Omental fat pad (tissue), 4 donors: ENCODE measurements around the gene NFIA. TPM values are rescaled to one million over a fixed set of nuclear protein-coding genes. Genes with fewer than 3 reads are reported as not detected.

Source experiments
- ATAC-seq: fragments of 150-250 bp; one replicate; pipeline ENCODE4 v1.9.1; 2016; ENCODE audit warnings: mild to moderate bottlenecking, moderate library complexity; ENCODE audit not compliant: low FRiP score
- DNase-seq: peaks from one replicate; pipeline ENCODE4 v3.0.0-alpha.2; 2019; ENCODE audit warnings: low spot score
- total RNA-seq, 4 donors: library from RNA; depleted of rRNA; stranded (reverse); fragments of >200 nt; gene quantifications; one replicate each; pipeline ENCODE4 v1.1.0, GENCODE V29; 2016
- TF ChIP-seq, protein P1 (sequence below), 3 donors: fragments of 450-650 bp; IDR thresholded peaks; one replicate each; pipeline ENCODE4 v1.5.1; 2016 to 2017; ENCODE audit warnings: antibody characterized with exemption in 3 of 3, mild to moderate bottlenecking in 3 of 3, moderate library complexity in 2 of 3

NFIA gene
- total RNA-seq, 4 donors from 2014 or later = 61.1 to 159 (median 77.5) TPM

DNA sequence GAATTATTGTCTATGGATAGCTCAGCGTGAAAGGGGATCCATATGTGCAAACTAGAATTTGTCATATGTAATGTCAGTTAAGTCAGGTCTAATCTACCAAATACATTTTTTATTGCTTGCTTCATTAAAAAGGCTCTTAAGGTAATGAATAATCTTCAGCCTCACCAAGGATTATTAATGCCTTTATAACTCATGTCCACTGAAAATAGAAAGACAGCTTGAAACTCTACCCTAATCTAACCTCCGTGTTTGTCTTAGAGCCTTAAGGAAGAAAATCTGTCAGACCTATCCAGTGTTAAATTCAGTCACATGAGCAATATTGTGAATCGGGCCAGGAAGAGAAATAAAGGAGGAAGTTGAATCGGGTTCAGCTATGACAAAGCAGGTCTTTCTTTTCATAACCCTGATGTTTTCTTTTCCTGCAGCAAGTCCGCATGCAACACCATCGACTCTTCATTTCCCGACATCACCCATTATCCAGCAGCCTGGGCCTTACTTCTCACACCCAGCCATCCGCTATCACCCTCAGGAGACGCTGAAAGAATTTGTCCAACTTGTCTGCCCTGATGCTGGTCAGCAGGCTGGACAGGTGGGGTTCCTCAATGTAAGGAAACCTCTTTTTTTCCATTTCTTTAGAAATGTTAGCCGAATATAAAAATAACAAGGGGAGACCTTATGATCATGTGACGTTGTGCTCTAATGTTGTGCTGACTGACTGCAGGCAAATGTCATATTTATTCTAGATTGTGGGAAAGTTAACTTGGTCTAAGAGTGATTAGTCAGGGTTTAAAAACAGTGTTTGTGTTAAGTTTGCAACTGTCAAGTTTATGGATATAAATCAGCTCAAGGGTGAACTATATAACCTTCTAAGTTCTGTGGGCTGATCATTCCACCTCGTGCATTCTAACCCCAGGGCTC, 321.6 kb downstream of the NFIA start:
- no peak for DNase-seq
- ATAC-seq = no peak
- TF ChIP-seq, protein P1, sequence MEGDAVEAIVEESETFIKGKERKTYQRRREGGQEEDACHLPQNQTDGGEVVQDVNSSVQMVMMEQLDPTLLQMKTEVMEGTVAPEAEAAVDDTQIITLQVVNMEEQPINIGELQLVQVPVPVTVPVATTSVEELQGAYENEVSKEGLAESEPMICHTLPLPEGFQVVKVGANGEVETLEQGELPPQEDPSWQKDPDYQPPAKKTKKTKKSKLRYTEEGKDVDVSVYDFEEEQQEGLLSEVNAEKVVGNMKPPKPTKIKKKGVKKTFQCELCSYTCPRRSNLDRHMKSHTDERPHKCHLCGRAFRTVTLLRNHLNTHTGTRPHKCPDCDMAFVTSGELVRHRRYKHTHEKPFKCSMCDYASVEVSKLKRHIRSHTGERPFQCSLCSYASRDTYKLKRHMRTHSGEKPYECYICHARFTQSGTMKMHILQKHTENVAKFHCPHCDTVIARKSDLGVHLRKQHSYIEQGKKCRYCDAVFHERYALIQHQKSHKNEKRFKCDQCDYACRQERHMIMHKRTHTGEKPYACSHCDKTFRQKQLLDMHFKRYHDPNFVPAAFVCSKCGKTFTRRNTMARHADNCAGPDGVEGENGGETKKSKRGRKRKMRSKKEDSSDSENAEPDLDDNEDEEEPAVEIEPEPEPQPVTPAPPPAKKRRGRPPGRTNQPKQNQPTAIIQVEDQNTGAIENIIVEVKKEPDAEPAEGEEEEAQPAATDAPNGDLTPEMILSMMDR (IDR thresholded peaks at IDR 0.05) = no peak

DNA sequence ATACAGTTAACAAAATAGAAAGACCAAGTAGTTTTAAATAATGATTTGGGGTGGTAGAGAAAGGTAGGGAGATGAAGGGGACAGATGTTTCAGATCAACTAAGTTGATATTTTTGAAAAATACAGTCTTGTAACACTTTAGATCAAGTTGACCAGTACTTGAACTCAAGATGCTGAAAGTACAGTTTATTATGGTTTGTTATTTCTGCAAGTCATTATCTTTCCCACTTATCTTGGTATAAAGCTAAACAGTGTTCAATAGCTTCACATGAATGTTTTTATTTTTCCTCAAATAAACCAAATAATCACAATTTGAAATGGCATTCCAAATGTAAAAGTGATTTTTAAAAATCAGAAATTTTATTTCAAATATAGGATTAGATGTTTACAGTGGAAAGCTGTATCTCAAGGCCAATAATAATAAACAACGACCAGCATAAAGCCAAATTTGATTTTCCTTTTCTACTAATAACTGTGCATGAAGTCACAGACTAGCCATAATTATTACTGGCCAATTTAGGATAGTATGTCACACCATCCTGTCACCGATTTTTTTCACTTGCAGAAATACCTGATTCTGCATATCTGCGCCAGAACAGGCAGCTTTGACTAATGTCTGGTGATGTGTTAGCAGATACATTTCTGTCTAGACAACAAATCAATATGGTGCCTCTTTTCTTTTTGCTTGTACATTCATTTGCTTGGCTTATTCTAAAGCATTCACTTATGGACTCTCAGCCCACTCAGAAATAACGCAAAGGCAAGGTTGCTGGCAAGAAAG, 322.4 kb downstream of the NFIA start:
- TF ChIP-seq, protein P1 (IDR thresholded peaks at IDR 0.05) = no peak
- ATAC-seq = no peak
- DNase-seq = no peak

DNA sequence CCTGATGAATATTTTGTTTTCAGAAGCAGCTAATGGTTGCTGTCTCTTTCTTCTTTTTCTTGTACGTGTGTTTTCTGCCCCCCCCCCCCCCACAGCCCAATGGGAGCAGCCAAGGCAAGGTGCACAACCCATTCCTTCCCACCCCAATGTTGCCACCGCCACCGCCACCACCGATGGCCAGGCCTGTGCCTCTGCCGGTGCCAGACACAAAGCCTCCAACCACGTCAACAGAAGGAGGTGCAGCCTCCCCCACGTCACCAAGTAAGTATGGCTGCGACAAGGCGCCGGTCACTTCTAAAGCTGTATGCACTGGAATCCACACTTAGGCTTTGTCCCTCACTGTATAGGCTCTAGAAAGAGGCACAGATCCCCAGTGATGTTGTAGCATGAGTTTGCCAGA, 324.1 kb downstream of the NFIA start:
- ATAC-seq (no peak), DNase-seq (no peak)
- TF ChIP-seq, protein P1 (IDR thresholded peaks at IDR 0.05) = no peak

DNA sequence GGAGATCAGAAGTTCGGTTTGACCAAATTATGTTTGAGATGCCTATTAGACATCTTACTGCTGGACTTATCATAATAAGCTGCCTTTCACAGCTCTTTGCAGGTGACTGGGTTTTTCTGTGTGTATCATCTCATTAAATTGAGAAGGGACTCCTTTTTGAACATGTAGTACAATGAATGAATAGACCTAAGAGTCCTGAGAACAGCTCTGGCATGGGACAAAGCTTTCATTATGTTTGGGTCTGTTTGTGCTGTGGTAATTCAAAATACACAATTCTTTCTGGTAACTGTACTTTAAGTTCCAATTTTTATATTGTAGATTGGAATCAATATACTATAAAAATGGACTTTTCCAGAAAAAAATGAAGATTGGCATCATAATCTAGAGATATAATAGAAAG, 330.2 kb downstream of the NFIA start:
- no peak for ATAC-seq
- no peak for DNase-seq
- TF ChIP-seq, protein P1 (IDR thresholded peaks at IDR 0.05) = no peak

DNA sequence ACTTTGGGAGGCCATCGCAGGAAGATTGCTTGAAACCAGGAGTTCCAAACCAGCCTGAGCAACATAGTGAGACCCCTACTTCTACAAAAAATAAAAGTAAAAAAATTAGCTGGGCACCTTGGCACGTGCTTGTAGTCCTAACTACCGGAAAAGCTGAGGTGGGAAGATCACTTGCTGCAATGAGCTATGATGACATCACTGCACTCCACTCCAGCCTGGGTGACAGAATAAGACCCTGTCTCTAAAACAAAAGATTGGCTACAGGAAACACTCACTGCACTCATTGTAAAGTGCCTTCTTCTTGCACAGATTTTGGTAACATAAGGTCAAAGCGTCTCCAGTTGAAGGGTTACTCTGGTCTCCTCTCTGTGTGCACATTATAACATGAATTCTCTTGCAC, 336.8 kb downstream of the NFIA start:
- TF ChIP-seq, protein P1 (IDR thresholded peaks at IDR 0.05) = no peak
- DNase-seq = no peak
- no peak for ATAC-seq

DNA sequence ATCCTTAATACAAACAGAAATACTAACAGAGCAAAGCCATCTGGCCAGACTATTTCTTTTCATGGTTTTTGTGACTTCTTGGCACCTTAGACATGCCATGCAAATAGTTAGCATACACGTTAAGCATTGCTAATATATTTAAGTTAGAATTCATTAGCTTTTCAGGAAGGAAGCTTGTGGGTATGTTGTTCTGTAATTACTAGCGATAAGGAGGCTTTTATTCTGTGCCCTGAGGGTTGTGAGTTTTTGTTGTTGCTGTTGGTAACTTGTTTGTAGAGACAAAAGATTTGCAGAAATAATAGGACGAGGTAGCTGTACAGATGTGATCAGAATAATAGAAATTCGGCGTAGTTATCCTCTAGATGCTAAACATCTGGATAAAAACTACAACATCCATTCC, 337.3 kb downstream of the NFIA start:
- ATAC-seq = no peak
- DNase-seq = no peak
- TF ChIP-seq, protein P1 (IDR thresholded peaks at IDR 0.05) = no peak
